ENCODE results near the gene ATG9B. TPM values are rescaled to one million over a fixed set of nuclear protein-coding genes. Genes with fewer than 3 reads are reported as not detected.

ATG9B gene
- total and polyA plus RNA-seq, 9 of the 15 experiments (the other 6 are each of a cell fraction or from before 2014, with no cell fraction given), result 0.29 to 8.0 (median 2.1) TPM

DNA sequence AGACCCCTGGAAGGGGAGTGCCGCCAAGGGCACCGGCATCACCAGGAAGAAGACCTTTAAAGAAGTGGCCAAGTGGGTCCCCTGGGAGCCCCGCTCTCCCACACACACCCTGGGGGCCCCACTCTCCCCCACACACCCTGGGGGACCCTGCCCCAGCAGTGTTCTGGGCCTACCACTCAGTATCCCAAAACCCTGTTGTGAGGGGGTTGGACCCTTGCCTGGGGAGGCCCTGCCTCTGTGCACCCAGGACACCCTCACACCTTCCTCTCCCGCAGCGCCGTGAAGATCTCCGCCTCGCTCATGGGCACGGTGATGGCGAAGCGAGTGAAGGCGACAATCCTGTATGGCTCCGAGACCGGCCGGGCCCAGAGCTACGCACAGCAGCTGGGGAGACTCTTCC, 22.7 kb downstream of the ATG9B start:
- CTCF ChIA-PET (ENCODE audit: low intra/inter-chr PET ratio), result no interaction called here
- no TSS peak for BruUV-seq (replicated peaks)
- no peaks in the 10 kb centered on the region for H3K36me3 ChIP-seq (ENCODE audit: control insufficient read depth, insufficient read depth, low read length)
- FAIRE-seq, result no peak
- DNase-seq (ENCODE audit: extremely low read depth in 1 of 4, low spot score in 3 of 4), result no peak
- TF ChIP-seq, protein P1, sequence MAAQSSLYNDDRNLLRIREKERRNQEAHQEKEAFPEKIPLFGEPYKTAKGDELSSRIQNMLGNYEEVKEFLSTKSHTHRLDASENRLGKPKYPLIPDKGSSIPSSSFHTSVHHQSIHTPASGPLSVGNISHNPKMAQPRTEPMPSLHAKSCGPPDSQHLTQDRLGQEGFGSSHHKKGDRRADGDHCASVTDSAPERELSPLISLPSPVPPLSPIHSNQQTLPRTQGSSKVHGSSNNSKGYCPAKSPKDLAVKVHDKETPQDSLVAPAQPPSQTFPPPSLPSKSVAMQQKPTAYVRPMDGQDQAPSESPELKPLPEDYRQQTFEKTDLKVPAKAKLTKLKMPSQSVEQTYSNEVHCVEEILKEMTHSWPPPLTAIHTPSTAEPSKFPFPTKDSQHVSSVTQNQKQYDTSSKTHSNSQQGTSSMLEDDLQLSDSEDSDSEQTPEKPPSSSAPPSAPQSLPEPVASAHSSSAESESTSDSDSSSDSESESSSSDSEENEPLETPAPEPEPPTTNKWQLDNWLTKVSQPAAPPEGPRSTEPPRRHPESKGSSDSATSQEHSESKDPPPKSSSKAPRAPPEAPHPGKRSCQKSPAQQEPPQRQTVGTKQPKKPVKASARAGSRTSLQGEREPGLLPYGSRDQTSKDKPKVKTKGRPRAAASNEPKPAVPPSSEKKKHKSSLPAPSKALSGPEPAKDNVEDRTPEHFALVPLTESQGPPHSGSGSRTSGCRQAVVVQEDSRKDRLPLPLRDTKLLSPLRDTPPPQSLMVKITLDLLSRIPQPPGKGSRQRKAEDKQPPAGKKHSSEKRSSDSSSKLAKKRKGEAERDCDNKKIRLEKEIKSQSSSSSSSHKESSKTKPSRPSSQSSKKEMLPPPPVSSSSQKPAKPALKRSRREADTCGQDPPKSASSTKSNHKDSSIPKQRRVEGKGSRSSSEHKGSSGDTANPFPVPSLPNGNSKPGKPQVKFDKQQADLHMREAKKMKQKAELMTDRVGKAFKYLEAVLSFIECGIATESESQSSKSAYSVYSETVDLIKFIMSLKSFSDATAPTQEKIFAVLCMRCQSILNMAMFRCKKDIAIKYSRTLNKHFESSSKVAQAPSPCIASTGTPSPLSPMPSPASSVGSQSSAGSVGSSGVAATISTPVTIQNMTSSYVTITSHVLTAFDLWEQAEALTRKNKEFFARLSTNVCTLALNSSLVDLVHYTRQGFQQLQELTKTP (IDR thresholded peaks at IDR 0.05; ENCODE audit: low read depth in 1 of 2, partially characterized antibody in 2 of 2), result no peak
- TF ChIP-seq, protein P2, sequence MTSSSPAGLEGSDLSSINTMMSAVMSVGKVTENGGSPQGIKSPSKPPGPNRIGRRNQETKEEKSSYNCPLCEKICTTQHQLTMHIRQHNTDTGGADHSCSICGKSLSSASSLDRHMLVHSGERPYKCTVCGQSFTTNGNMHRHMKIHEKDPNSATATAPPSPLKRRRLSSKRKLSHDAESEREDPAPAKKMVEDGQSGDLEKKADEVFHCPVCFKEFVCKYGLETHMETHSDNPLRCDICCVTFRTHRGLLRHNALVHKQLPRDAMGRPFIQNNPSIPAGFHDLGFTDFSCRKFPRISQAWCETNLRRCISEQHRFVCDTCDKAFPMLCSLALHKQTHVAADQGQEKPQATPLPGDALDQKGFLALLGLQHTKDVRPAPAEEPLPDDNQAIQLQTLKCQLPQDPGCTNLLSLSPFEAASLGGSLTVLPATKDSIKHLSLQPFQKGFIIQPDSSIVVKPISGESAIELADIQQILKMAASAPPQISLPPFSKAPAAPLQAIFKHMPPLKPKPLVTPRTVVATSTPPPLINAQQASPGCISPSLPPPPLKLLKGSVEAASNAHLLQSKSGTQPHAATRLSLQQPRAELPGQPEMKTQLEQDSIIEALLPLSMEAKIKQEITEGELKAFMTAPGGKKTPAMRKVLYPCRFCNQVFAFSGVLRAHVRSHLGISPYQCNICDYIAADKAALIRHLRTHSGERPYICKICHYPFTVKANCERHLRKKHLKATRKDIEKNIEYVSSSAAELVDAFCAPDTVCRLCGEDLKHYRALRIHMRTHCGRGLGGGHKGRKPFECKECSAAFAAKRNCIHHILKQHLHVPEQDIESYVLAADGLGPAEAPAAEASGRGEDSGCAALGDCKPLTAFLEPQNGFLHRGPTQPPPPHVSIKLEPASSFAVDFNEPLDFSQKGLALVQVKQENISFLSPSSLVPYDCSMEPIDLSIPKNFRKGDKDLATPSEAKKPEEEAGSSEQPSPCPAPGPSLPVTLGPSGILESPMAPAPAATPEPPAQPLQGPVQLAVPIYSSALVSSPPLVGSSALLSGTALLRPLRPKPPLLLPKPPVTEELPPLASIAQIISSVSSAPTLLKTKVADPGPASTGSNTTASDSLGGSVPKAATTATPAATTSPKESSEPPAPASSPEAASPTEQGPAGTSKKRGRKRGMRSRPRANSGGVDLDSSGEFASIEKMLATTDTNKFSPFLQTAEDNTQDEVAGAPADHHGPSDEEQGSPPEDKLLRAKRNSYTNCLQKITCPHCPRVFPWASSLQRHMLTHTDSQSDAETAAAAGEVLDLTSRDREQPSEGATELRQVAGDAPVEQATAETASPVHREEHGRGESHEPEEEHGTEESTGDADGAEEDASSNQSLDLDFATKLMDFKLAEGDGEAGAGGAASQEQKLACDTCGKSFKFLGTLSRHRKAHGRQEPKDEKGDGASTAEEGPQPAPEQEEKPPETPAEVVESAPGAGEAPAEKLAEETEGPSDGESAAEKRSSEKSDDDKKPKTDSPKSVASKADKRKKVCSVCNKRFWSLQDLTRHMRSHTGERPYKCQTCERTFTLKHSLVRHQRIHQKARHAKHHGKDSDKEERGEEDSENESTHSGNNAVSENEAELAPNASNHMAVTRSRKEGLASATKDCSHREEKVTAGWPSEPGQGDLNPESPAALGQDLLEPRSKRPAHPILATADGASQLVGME (CRISPR knock-in tag; IDR thresholded peaks at IDR 0.05), result no peak
- no peak for TF ChIP-seq PURB (CRISPR knock-in tag; IDR thresholded peaks at IDR 0.05; ENCODE audit: low read depth)
- TF ChIP-seq GMEB1 (CRISPR knock-in tag; IDR thresholded peaks at IDR 0.05), result no peak
- TF ChIP-seq HEY1 (CRISPR knock-in tag; IDR thresholded peaks at IDR 0.05; ENCODE audit: borderline replicate concordance), result no peak
- peaks cover 23 to 53% of the 10 kb centered on the region in 2 experiments for H3K4me1 ChIP-seq (replicated peaks in 1 of 2; ENCODE audit: control insufficient read depth in 2 of 2, insufficient read depth in 2 of 2, low read length in 2 of 2)
- no peaks in the 10 kb centered on the region for H4K20me1 ChIP-seq (replicated peaks; ENCODE audit: control insufficient read depth, insufficient read depth, low read length)
- H3K27me3 ChIP-seq (ENCODE audit: control insufficient read depth in 2 of 2, insufficient read depth in 2 of 2, low read length in 2 of 2), result no peaks in the 10 kb centered on the region
- no peaks in the 10 kb centered on the region for H3K9me3 ChIP-seq (replicated peaks; ENCODE audit: control insufficient read depth, insufficient read depth, low read depth, low read length)
- no peaks in the 10 kb centered on the region for H3K79me2 ChIP-seq (ENCODE audit: control insufficient read depth, insufficient read depth, low read length)
- peak overlapping the region in 1 of 2 experiments; percentile 29; a peak in 2 of 4 replicates for H3K9ac ChIP-seq (ENCODE audit: insufficient read depth in 1 of 2, low read depth in 2 of 2, low read length in 2 of 2)
- 87% methylated on average over 16 of the region's 16 CpGs for WGBS (ENCODE audit: insufficient coverage, low coverage, missing lambda C conversion rate)
- H2AFZ ChIP-seq (ENCODE audit: low read depth, low read length), result no peak overlapping the region
- no peak overlapping the region for H3K4me2 ChIP-seq (ENCODE audit: insufficient read depth, low read length)
- no peak overlapping the region for H3K4me3 ChIP-seq
- no peak overlapping the region for H3K27ac ChIP-seq (ENCODE audit: extremely low read depth, low read depth, low read length)
- POLR2A ChIA-PET, result interaction anchor here (0.6 to 1.1 kb wide), 3 partner anchors 61 to 84 kb away, joined by 3 to 4 read pairs (median 3); partner anchors contain the start of gene AGAP3
- no peak for ATAC-seq
- H3K9me1 ChIP-seq (ENCODE audit: control insufficient read depth, insufficient read depth, low read length), result no peaks in the 10 kb centered on the region
- intact Hi-C loops (cut with micrococcal nuclease) (no loop called here), in situ Hi-C loops (cut with MboI) (no loop called here)
